Measurements from ENCODE around the gene UPP2. TPM values are rescaled to one million over a fixed set of nuclear protein-coding genes. Genes with fewer than 3 reads are reported as not detected.

UPP2 gene
- total RNA-seq, 1 donor from 2014 or later: not detected

GRCh38 chr2:158104903-158105302 lies 3.2 kb downstream of the UPP2 start:
- TF ChIP-seq, protein P1, sequence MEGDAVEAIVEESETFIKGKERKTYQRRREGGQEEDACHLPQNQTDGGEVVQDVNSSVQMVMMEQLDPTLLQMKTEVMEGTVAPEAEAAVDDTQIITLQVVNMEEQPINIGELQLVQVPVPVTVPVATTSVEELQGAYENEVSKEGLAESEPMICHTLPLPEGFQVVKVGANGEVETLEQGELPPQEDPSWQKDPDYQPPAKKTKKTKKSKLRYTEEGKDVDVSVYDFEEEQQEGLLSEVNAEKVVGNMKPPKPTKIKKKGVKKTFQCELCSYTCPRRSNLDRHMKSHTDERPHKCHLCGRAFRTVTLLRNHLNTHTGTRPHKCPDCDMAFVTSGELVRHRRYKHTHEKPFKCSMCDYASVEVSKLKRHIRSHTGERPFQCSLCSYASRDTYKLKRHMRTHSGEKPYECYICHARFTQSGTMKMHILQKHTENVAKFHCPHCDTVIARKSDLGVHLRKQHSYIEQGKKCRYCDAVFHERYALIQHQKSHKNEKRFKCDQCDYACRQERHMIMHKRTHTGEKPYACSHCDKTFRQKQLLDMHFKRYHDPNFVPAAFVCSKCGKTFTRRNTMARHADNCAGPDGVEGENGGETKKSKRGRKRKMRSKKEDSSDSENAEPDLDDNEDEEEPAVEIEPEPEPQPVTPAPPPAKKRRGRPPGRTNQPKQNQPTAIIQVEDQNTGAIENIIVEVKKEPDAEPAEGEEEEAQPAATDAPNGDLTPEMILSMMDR (IDR thresholded peaks at IDR 0.05): no peak
- Histone ChIP-seq H3K9me3 (no peaks in the 10 kb centered on the region), H3K4me3 (no peak overlapping the region), H3K4me1 (no peaks in the 10 kb centered on the region), H3K27me3 (no peaks in the 10 kb centered on the region), H3K36me3 (no peaks in the 10 kb centered on the region), H3K27ac (no peak overlapping the region)
- no peak for ATAC-seq
- DNase-seq: no peak
- intact Hi-C loops (cut with DNase I): no loop called here

- Histone ChIP-seq H3K36me3 (no peaks in the 10 kb centered on the region), H3K9me3 (no peaks in the 10 kb centered on the region), H3K4me3 (no peak overlapping the region), H3K27me3 (no peaks in the 10 kb centered on the region), H3K4me1 (no peaks in the 10 kb centered on the region), H3K27ac (no peak overlapping the region)
- TF ChIP-seq, protein P1 (IDR thresholded peaks at IDR 0.05): no peak
- DNase-seq: no peak
- intact Hi-C loops (cut with DNase I): no loop called here
- no peak for ATAC-seq
Measured at GRCh38 chr2:158112992-158113391, 11.3 kb downstream of the UPP2 start.

GRCh38 chr2:158113741-158114295 lies 12.1 kb downstream of the UPP2 start:
- intact Hi-C loops (cut with DNase I): no loop called here
- no peaks in the 10 kb centered on the region for H3K4me1 ChIP-seq
- no peak overlapping the region for H3K27ac ChIP-seq
- no peak for ATAC-seq
- no peaks in the 10 kb centered on the region for H3K9me3 ChIP-seq
- no peaks in the 10 kb centered on the region for H3K27me3 ChIP-seq
- H3K4me3 ChIP-seq: no peak overlapping the region
- no peaks in the 10 kb centered on the region for H3K36me3 ChIP-seq
- DNase-seq: no peak
- TF ChIP-seq, protein P1 (IDR thresholded peaks at IDR 0.05): no peak

- TF ChIP-seq, protein P1 (IDR thresholded peaks at IDR 0.05): no peak
- H3K27me3 ChIP-seq: no peaks in the 10 kb centered on the region
- H3K9me3 ChIP-seq: no peaks in the 10 kb centered on the region
- intact Hi-C loops (cut with DNase I): no loop called here
- H3K36me3 ChIP-seq: no peaks in the 10 kb centered on the region
- DNase-seq: no peak
- no peaks in the 10 kb centered on the region for H3K4me1 ChIP-seq
- no peak overlapping the region for H3K4me3 ChIP-seq
- H3K27ac ChIP-seq: no peak overlapping the region
- no peak for ATAC-seq
Measured at GRCh38 chr2:158114516-158114915, 12.8 kb downstream of the UPP2 start.

GRCh38 chr2:158115202-158115767 lies 13.6 kb downstream of the UPP2 start:
- H3K36me3 ChIP-seq: no peaks in the 10 kb centered on the region
- H3K9me3 ChIP-seq: no peaks in the 10 kb centered on the region
- intact Hi-C loops (cut with DNase I): no loop called here
- no peak overlapping the region for H3K4me3 ChIP-seq
- TF ChIP-seq, protein P1 (IDR thresholded peaks at IDR 0.05): no peak
- H3K27me3 ChIP-seq: no peaks in the 10 kb centered on the region
- DNase-seq (no peak), ATAC-seq (no peak)
- no peaks in the 10 kb centered on the region for H3K4me1 ChIP-seq
- no peak overlapping the region for H3K27ac ChIP-seq

DNA sequence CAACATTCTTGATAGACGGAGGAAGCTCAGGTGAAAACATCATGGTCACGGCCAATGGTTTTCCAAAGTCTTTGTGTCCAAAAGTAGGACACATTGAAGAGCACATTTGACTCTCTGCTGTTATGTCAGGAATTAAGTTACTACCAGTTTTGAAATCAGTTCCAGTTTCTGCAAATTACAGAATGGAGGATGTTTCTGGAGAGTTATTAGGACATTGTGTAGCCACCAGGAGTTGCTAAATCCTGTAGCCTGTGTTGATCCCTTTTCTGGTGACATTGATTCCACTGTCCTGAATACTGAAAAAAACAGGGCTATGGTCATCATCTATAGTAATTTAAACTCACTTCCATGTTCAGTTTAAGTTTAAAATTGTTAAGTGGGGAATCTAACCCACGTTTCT lies 15.3 kb downstream of the UPP2 start:
- Histone ChIP-seq H3K36me3 (no peaks in the 10 kb centered on the region), H3K4me3 (no peak overlapping the region), H3K4me1 (no peaks in the 10 kb centered on the region), H3K9me3 (no peaks in the 10 kb centered on the region), H3K27ac (no peak overlapping the region), H3K27me3 (no peaks in the 10 kb centered on the region)
- ATAC-seq: no peak
- TF ChIP-seq, protein P1 (IDR thresholded peaks at IDR 0.05): no peak
- DNase-seq: no peak
- intact Hi-C loops (cut with DNase I): no loop called here
